DND-41 (cell line): ENCODE data around the gene PCTP.

Experiments used
- ATAC-seq: fragments of 200-7000 bp; cut with Tn5 transposase; 3 replicates; pipeline ENCODE4 v1.9.1; 2021; ENCODE audit warnings: low read depth; ENCODE audit not compliant: insufficient read depth
- DNase-seq: peaks from one replicate; pipeline ENCODE4 v3.0.0-alpha.2; 2020
- H2AFZ ChIP-seq: 2 replicates; pipeline ENCODE4 v1.6.0; 2012; ENCODE audit warnings: low read depth, low read length
- H3K27ac ChIP-seq: 2 replicates; pipeline ENCODE4 v1.5.1; 2012; ENCODE audit warnings: low read length, inconsistent platforms
- H3K27me3 ChIP-seq: fragments of 200-600 bp; sonication (generic); 2 replicates; pipeline ENCODE4 v1.6.0; 2012; ENCODE audit warnings: low read length, mild to moderate bottlenecking, inconsistent platforms; ENCODE audit not compliant: insufficient read depth, poor library complexity
- H3K36me3 ChIP-seq: 2 replicates; pipeline ENCODE4 v1.5.1; 2012; ENCODE audit warnings: low read length, inconsistent platforms; ENCODE audit not compliant: insufficient read depth
- H3K4me1 ChIP-seq: 2 replicates; pipeline ENCODE4 v1.5.1; 2012; ENCODE audit warnings: mild to moderate bottlenecking, low read length; ENCODE audit not compliant: insufficient read depth
- H3K4me2 ChIP-seq: 2 replicates; pipeline ENCODE4 v1.6.0; 2012; ENCODE audit warnings: mild to moderate bottlenecking, moderate library complexity, low read length, inconsistent platforms; ENCODE audit not compliant: insufficient read depth
- H3K4me3 ChIP-seq, 2 experiments: fragments of 200-600 bp in 1 of 2; shearing (Covaris generic) in 1 of 2; 2 replicates each; pipeline ENCODE4 v1.5.1; 2012 to 2016; ENCODE audit warnings: inconsistent platforms in 2 of 2, low read length in 2 of 2, mild to moderate bottlenecking in 2 of 2, low read depth in 1 of 2, moderate library complexity in 1 of 2
- H3K79me2 ChIP-seq: 2 replicates; pipeline ENCODE4 v1.6.0; 2012; ENCODE audit warnings: low read length, inconsistent platforms; ENCODE audit not compliant: insufficient read depth
- H3K9ac ChIP-seq: 2 replicates; pipeline ENCODE4 v1.6.0; 2012; ENCODE audit warnings: low read depth, mild to moderate bottlenecking, inconsistent platforms, low read length, moderate library complexity
- H3K9me3 ChIP-seq: 2 replicates; pipeline ENCODE4 v1.5.1; 2012; ENCODE audit warnings: low read length, moderate library complexity, mild to moderate bottlenecking, inconsistent platforms; ENCODE audit not compliant: insufficient read depth, severe bottlenecking
- H4K20me1 ChIP-seq: 2 replicates; pipeline ENCODE4 v1.6.0; 2012; ENCODE audit warnings: low read length; ENCODE audit not compliant: insufficient read depth
- CTCF ChIP-seq: IDR thresholded peaks from 2 replicates; pipeline ENCODE4 v1.5.1; 2012; ENCODE audit warnings: borderline replicate concordance, low read length, moderate library complexity, mild to moderate bottlenecking; ENCODE audit not compliant: poor library complexity, severe bottlenecking; ENCODE audit errors: extremely low read depth
- EZH2 ChIP-seq: IDR thresholded peaks from 3 replicates; pipeline ENCODE4 v1.6.1; 2012; ENCODE audit warnings: borderline replicate concordance, low read depth, mild to moderate bottlenecking, moderate library complexity, low read length, inconsistent platforms; ENCODE audit not compliant: severe bottlenecking

PCTP gene

GRCh38 chr17:55709984-55710383 is 40.9 kb upstream of the PCTP start:
- Histone ChIP-seq H3K27ac (no peak overlapping the region), H3K9me3 (no peaks in the 10 kb centered on the region), H2AFZ (no peak overlapping the region), H3K79me2 (no peaks in the 10 kb centered on the region), H4K20me1 (no peaks in the 10 kb centered on the region), H3K36me3 (no peaks in the 10 kb centered on the region), H3K27me3 (peaks cover 3% of the 10 kb centered on the region), H3K4me3 (no peak overlapping the region), H3K9ac (no peak overlapping the region), H3K4me1 (no peaks in the 10 kb centered on the region), H3K4me2 (no peak overlapping the region)
- no peak for DNase-seq
- no peak for ATAC-seq
- no peak for TF ChIP-seq EZH2
- no peak for TF ChIP-seq CTCF

GRCh38 chr17:55710410-55710809 is 40.4 kb upstream of the PCTP start:
- no peak overlapping the region for H3K4me3 ChIP-seq
- ATAC-seq: no peak
- TF ChIP-seq EZH2: no peak
- no peak for TF ChIP-seq CTCF
- H4K20me1 ChIP-seq: no peaks in the 10 kb centered on the region
- H2AFZ ChIP-seq: no peak overlapping the region
- H3K9ac ChIP-seq: no peak overlapping the region
- H3K36me3 ChIP-seq: no peaks in the 10 kb centered on the region
- H3K79me2 ChIP-seq: no peaks in the 10 kb centered on the region
- H3K27ac ChIP-seq: no peak overlapping the region
- DNase-seq: no peak
- no peak overlapping the region for H3K4me2 ChIP-seq
- no peaks in the 10 kb centered on the region for H3K9me3 ChIP-seq
- peaks cover 3% of the 10 kb centered on the region for H3K27me3 ChIP-seq
- H3K4me1 ChIP-seq: no peaks in the 10 kb centered on the region

- no peaks in the 10 kb centered on the region for H3K36me3 ChIP-seq
- H3K27ac ChIP-seq: no peak overlapping the region
- DNase-seq (no peak), ATAC-seq (no peak)
- peaks cover 3% of the 10 kb centered on the region for H3K27me3 ChIP-seq
- no peaks in the 10 kb centered on the region for H3K9me3 ChIP-seq
- no peak overlapping the region for H2AFZ ChIP-seq
- no peak overlapping the region for H3K4me2 ChIP-seq
- H3K4me3 ChIP-seq: no peak overlapping the region
- no peaks in the 10 kb centered on the region for H4K20me1 ChIP-seq
- no peak for TF ChIP-seq CTCF
- no peak for TF ChIP-seq EZH2
- no peak overlapping the region for H3K9ac ChIP-seq
- H3K4me1 ChIP-seq: no peaks in the 10 kb centered on the region
- no peaks in the 10 kb centered on the region for H3K79me2 ChIP-seq
Measured at GRCh38 chr17:55710829-55711496, 39.9 kb upstream of the PCTP start.
